Melanocyte of skin (primary cell): Measurements from ENCODE around the gene TNFAIP2. TPM values are rescaled to one million over a fixed set of nuclear protein-coding genes. Genes with fewer than 3 reads are reported as not detected.

Source experiments
- total RNA-seq, 2 donors: library from RNA; depleted of rRNA; stranded (reverse); fragments of >200 nt; gene quantifications; 2 replicates each; pipeline ENCODE4 v1.2.3, GENCODE V29; 2012

The TNFAIP2 gene, protein sequence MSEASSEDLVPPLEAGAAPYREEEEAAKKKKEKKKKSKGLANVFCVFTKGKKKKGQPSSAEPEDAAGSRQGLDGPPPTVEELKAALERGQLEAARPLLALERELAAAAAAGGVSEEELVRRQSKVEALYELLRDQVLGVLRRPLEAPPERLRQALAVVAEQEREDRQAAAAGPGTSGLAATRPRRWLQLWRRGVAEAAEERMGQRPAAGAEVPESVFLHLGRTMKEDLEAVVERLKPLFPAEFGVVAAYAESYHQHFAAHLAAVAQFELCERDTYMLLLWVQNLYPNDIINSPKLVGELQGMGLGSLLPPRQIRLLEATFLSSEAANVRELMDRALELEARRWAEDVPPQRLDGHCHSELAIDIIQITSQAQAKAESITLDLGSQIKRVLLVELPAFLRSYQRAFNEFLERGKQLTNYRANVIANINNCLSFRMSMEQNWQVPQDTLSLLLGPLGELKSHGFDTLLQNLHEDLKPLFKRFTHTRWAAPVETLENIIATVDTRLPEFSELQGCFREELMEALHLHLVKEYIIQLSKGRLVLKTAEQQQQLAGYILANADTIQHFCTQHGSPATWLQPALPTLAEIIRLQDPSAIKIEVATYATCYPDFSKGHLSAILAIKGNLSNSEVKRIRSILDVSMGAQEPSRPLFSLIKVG
- 1 to 10 TPM; 5.0 to 7.9 TPM for total RNA-seq

GRCh38 chr14:103122947-103123633, at the start of gene TNFAIP2:
Gene TNFAIP2 (plus strand): TSS chr14:103123461. CDS start chr14:103126458, 2,997 bp downstream.

DNA sequence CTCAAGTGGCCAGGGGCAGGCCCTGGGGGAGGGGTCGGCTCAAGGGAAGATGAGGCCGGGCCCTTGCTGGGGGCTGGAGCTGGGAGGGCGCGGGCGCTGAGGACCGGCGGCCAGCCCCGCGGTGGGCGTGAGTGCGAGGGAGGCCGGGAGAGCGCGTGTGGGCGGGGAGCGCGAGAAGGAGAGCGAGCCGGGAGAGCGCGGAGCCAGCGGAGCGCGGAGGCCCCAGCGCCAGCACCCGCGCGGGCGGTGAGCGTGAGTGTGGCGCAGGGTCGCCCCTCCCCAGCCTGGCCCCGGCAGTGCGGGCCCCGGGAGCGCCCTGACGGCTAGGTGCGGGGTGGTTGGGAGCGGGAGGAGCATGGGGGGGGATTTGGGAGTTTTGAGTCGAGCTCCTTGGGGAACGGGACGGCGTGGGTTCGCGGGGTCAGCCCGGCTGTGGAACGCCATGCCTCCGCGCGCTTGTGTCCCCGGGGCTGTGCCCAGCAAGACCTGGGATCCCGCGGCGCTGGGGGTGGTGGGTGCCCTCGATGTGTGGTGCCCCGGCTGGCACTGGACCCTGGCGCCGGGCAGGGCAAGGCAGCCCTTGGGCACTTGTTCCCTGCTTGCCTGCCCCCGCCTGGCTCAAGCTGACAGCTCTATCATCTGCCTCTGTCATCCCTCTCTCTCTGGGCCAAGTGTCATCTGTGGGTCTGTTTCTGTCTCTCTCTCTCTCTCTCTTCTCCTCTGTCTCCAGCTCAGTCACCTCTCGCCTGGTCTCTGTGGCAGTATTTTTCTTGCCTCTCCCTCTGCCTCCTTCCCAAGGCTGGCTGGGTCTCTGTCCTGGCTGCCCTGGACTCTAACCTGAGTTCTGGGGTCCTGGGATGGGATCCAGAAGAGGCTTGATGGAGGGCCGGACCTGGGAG, 39.0 kb upstream of the TNFAIP2 start, which contains the start of gene LBHD2:
Gene LBHD2, plus strand, starts transcription at position 190 of the 899 bp plus-strand sequence. CDS start 1,803 bp downstream, outside the sequence.

DNA sequence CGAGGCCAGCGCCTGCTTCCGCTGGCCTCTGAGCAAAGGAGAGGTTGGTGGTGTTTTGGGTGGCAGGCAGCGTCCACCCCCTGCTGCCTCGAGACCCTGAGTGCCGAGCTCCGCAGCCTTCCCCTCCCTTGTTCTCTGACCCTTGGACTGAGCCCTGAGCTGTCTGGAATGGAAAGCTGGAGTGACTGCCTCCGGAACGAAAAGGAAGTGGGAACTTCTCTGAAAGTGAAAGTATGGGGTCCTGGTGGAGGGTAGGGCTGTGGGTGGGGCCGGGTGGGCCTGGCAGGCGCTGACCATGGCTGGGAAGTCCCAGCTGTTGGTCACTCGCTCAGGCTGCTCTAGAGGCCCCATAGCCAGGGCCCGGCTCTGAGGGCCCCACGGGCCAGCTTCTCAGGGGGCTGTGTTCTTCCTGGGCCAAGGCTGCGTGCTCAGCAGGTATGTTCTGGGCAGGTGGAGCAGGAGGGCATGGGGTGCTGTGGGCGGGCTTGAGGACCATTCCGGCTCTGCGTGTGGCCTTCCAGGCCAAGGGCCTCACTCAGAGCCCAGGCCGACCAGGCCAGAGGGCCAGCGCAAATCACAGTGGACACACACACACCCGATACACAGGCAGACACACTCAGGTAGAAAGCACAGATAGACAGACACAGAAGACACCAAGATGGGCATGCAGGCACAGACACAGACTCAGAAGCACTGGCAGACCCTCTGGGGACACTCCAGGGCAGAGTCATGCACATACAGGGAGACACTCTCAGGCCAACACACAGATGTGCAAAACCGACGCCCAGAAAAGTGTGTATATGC, 28.7 kb upstream of the TNFAIP2 start, which contains the start of gene EXOC3L4:
Gene EXOC3L4, plus strand, starts transcription at position 320 of the 804 bp plus-strand sequence. CDS start 5,495 bp downstream, outside the sequence.

Other genes starting within 250 kb of the TNFAIP2 start
- gene AMN, start 200.8 kb upstream of the TNFAIP2 start, total RNA-seq = under 1 TPM; under 0.01 TPM
- 100 to 1,000 TPM in 1 of 2 donors, 10 to 100 TPM in 1; 80.5 to 102 TPM for gene CDC42BPB, start 65.9 kb upstream of the TNFAIP2 start, total RNA-seq
- gene LBHD2, start 39.3 kb upstream of the TNFAIP2 start, total RNA-seq = not detected
- gene EXOC3L4, start 28.7 kb upstream of the TNFAIP2 start, total RNA-seq = not detected
- 100 to 1,000 TPM in 1 of 2 donors, 10 to 100 TPM in 1; 78.5 to 119 TPM for gene EIF5, start 210.8 kb downstream of the TNFAIP2 start, total RNA-seq